GM18502 (cell line): ENCODE data around the gene OR1J2.

Experiments
- ATAC-seq: cut with Tn5 transposase; IDR thresholded peaks from one replicate; pipeline ENCODE4 v1.9.1; 2021; ENCODE audit warnings: mild to moderate bottlenecking; ENCODE audit not compliant: unreplicated experiment, poor library complexity

The OR1J2 gene

DNA sequence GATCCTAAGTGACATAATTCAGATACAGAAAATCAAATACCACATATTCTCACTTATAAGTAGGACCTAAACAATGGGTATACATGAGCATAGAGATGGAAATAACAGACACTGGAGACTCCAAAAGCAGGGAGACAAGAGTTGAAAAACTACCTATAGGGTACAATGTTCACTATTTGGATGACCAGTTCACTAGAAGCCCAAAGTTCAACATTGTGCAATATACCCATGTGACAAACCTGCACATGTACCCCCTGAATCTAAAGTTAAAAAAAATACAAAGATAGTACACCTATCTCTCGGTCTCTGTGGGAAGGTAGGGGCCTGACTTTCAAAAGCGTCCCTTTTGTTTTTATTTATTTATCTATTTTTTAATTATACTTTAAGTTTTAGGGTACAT is 28.2 kb downstream of the OR1J2 start:
- no peak for ATAC-seq

- no peak for ATAC-seq
These were observed 35.6 kb downstream of the OR1J2 start for GRCh38 chr9:122546196-122546595.

DNA sequence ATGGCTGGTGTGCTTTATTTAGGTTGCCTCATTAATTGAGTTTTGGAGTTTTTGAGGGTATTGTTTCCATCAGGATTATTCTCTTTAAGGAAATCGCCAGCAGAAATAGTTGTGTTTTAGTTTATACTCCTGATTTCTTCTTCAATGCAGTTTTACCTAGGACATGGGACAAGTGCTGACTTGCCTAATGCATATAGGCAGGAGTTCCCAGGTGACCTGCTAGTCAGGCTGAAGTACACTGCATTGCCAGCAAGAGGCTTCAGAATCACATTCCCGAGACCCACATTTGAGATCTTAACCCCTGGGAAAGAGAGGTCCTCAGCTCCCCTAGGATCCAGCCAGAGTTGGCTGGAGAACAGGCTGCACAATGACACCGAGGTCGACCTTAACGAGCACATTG is 40.8 kb downstream of the OR1J2 start:
- no peak for ATAC-seq

DNA sequence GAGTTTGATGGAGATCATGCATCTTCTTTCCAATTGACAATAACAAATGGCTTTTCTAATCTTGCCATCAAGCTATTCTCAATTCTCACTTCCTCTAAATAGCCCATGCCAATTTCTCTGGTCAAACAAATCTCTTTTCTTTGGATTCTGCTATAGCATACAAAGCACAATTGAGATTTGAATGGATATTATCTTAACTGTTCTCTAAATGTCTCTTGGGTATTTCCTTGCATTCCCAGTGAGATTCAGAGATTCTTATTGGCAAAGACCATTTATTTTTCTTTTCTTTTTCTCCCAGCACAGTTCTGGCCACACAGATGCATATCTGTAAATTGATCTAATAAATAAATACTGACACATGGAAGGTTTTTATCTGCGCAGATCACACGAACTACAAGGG is 42.2 kb downstream of the OR1J2 start, which contains the start of gene OR1N2:
TSS of gene OR1N2 (plus strand) at position 301 of the 400 bp plus-strand sequence. CDS start 100 bp downstream, outside the sequence.
- ATAC-seq = no peak
